HepG2 (cell line): Measurements from ENCODE around the gene NOTCH4. TPM values are rescaled to one million over a fixed set of nuclear protein-coding genes. Genes with fewer than 3 reads are reported as not detected.

Source experiments
- FOXC1 ChIP-seq: sonication (generic); formaldehyde crosslinking; IDR thresholded peaks from 2 replicates; pipeline ENCODE4 v1.8.0; 2022; ENCODE audit warnings: mild to moderate bottlenecking, missing genetic modification reagents, borderline replicate concordance
- IRF2 ChIP-seq: IDR thresholded peaks from 2 replicates; pipeline ENCODE4 v1.6.1; 2018; ENCODE audit warnings: missing genetic modification reagents, missing compliant biosample characterization
- NFE2L1 ChIP-seq: sonication (generic); formaldehyde crosslinking; IDR thresholded peaks from 2 replicates; pipeline ENCODE4 v1.4.0; 2020; ENCODE audit warnings: missing genetic modification reagents, mild to moderate bottlenecking, borderline replicate concordance
- PLRG1 ChIP-seq: fragments of 450-650 bp; conservative IDR thresholded peaks from 2 replicates; pipeline ENCODE4 v1.6.1; 2016
- SMARCC2 ChIP-seq: fragments of 450-650 bp; IDR thresholded peaks from 2 replicates; pipeline ENCODE4 v1.6.1; 2017; ENCODE audit warnings: antibody characterized with exemption, mild to moderate bottlenecking
- TBX2 ChIP-seq: sonication (generic); formaldehyde crosslinking; IDR thresholded peaks from 2 replicates; pipeline ENCODE4 v1.5.0; 2020; ENCODE audit warnings: missing genetic modification reagents, mild to moderate bottlenecking, borderline replicate concordance
- TCF7L2 ChIP-seq: IDR thresholded peaks from 2 replicates; pipeline ENCODE4 v1.6.1; 2011; ENCODE audit warnings: mild to moderate bottlenecking, low read depth, low read length, moderate library complexity
- TEAD2 ChIP-seq: sonication (generic); formaldehyde crosslinking; IDR thresholded peaks from 2 replicates; pipeline ENCODE4 v1.9.0; 2021; ENCODE audit warnings: missing genetic modification reagents
- ZBTB1 ChIP-seq: sonication (generic); formaldehyde crosslinking; IDR thresholded peaks from 2 replicates; pipeline ENCODE4 v1.4.0; 2020; ENCODE audit warnings: missing genetic modification reagents, borderline replicate concordance
- ZMYM2 ChIP-seq: sonication (generic); formaldehyde crosslinking; IDR thresholded peaks from 2 replicates; pipeline ENCODE4 v1.8.0; 2022; ENCODE audit warnings: mild to moderate bottlenecking, missing genetic modification reagents
- ZNF329 ChIP-seq: sonication (generic); formaldehyde crosslinking; IDR thresholded peaks from 2 replicates; pipeline ENCODE4 v1.9.0; 2021; ENCODE audit warnings: low read depth, mild to moderate bottlenecking, missing genetic modification reagents
- ZNF501 ChIP-seq: sonication (generic); formaldehyde crosslinking; IDR thresholded peaks from 2 replicates; pipeline ENCODE4 v1.5.1; 2020; ENCODE audit warnings: mild to moderate bottlenecking, moderate library complexity, missing genetic modification reagents
- ZNF605 ChIP-seq: sonication (generic); formaldehyde crosslinking; IDR thresholded peaks from 2 replicates; pipeline ENCODE4 v1.8.0; 2022; ENCODE audit warnings: mild to moderate bottlenecking, missing genetic modification reagents
- ZNF629 ChIP-seq: sonication (generic); formaldehyde crosslinking; conservative IDR thresholded peaks from 2 replicates; pipeline ENCODE4 v1.5.0; 2020; ENCODE audit warnings: missing genetic modification reagents
- ZSCAN31 ChIP-seq: sonication (generic); formaldehyde crosslinking; IDR thresholded peaks from 2 replicates; pipeline ENCODE4 v1.5.0; 2020; ENCODE audit warnings: low read depth, mild to moderate bottlenecking, missing genetic modification reagents
- polyA plus RNA-seq, 8 experiments: library from polyadenylated mRNA; depleted of rRNA in 3 of 8; stranded (reverse) in 7 of 8; unstranded in 1 of 8; fragments of >200 nt; fragmentation: Illumina TruSeq in 4 of 8; extraction: Trizol in 4 of 8; gene quantifications; 2 replicates each; pipeline versions ENCODE4 v1.2.1 to v1.2.3, GENCODE V29; 2011 to 2016; ENCODE audit warnings: low read depth in 4 of 8, missing spikeins in 1 of 8, mixed read lengths in 1 of 8; ENCODE audit not compliant: insufficient read depth in 1 of 8
- total RNA-seq, 5 experiments: library from RNA; depleted of rRNA; stranded (reverse); fragments of >200 nt; fragmentation: Illumina TruSeq; extraction: Trizol; gene quantifications; 2 replicates each; pipeline ENCODE4 v1.2.3, GENCODE V29; 2016; ENCODE audit warnings: low read depth in 1 of 5
- TF ChIP-seq, protein P1 (sequence below): sonication (generic); formaldehyde crosslinking; IDR thresholded peaks from 2 replicates; pipeline ENCODE4 v1.4.0; 2020; ENCODE audit warnings: mild to moderate bottlenecking, missing genetic modification reagents
- TF ChIP-seq, protein P2 (sequence below): sonication (generic); formaldehyde crosslinking; IDR thresholded peaks from 2 replicates; pipeline ENCODE4 v1.9.0; 2021; ENCODE audit warnings: missing genetic modification reagents, mild to moderate bottlenecking, borderline replicate concordance
- TF ChIP-seq, protein P3 (sequence below): sonication (generic); formaldehyde crosslinking; conservative IDR thresholded peaks from 2 replicates; pipeline ENCODE4 v1.4.0; 2020; ENCODE audit warnings: mild to moderate bottlenecking, missing genetic modification reagents, moderate library complexity
- TF ChIP-seq, protein P4 (sequence below): sonication (generic); formaldehyde crosslinking; IDR thresholded peaks from 2 replicates; pipeline ENCODE4 v1.9.0; 2022; ENCODE audit warnings: missing genetic modification reagents, mild to moderate bottlenecking, borderline replicate concordance
- TF ChIP-seq, protein P5 (sequence below): sonication (generic); formaldehyde crosslinking; IDR thresholded peaks from 2 replicates; pipeline ENCODE4 v1.8.1; 2023; ENCODE audit warnings: mild to moderate bottlenecking, moderate library complexity, missing genetic modification reagents

NOTCH4 gene
- total and polyA plus RNA-seq, 2 of the 13 experiments (the other 11 are each of a cell fraction or from before 2014, with no cell fraction given) = 0.51 to 0.83 TPM

DNA sequence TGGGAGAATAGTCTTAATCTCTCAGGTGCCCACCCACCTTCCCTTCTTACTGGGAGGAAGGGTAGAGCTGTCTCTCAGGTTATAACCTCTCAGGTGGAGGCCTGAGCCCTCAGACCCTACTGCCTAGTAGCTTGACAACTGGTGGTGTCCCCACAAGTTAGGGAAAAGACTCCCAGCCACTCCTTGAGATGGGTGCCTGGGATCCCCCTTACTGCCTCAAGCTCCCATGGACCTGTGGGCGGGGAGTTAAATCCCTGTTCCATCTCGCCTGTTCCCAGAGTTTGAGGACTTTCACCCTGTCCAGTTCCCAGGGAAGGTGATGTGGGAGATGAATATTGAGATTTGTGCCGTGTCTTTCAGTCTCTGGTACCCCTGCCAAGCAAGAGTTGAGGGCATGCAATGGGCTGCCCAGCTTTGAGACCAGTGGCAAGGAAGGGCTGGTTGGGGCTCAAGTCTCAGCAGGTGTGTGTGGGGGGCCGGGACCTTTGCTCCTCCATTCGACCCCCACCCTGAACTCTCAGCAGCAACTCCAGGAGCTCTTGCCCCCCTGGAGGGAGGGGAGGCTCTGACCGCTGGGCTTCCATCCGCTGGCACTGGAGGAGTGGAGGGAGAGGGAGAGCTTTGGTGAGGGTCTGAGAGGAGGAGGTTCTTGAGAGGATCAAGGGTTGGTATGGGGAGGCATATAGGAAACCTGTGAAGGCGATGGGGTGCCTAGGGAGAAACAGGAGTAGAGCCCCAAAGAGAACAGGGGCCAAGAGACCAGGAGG lies 32.8 kb downstream of the NOTCH4 start (continued):
- TF ChIP-seq, protein P1, sequence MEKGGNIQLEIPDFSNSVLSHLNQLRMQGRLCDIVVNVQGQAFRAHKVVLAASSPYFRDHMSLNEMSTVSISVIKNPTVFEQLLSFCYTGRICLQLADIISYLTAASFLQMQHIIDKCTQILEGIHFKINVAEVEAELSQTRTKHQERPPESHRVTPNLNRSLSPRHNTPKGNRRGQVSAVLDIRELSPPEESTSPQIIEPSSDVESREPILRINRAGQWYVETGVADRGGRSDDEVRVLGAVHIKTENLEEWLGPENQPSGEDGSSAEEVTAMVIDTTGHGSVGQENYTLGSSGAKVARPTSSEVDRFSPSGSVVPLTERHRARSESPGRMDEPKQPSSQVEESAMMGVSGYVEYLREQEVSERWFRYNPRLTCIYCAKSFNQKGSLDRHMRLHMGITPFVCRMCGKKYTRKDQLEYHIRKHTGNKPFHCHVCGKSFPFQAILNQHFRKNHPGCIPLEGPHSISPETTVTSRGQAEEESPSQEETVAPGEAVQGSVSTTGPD (CRISPR knock-in tag) = no peak
- TF ChIP-seq TBX2 (CRISPR knock-in tag) (0 out of 2 replicates have a peak, but pooled peaks have one; percentile 35), IRF2 (0 out of 2 replicates have a peak, but pooled peaks have one; percentile 5), ZNF501 (CRISPR knock-in tag) (no peak), ZNF329 (CRISPR knock-in tag) (no peak), TEAD2 (CRISPR knock-in tag) (no peak), ZBTB1 (CRISPR knock-in tag) (no peak), TCF7L2 (no peak), ZMYM2 (CRISPR knock-in tag) (no peak), FOXC1 (CRISPR knock-in tag) (no peak), ZSCAN31 (no peak), SMARCC2 (no peak), ZNF629 (CRISPR knock-in tag) (no peak), NFE2L1 (CRISPR knock-in tag) (no peak), PLRG1 (no peak), ZNF605 (CRISPR knock-in tag) (no peak)
- TF ChIP-seq, protein P2, sequence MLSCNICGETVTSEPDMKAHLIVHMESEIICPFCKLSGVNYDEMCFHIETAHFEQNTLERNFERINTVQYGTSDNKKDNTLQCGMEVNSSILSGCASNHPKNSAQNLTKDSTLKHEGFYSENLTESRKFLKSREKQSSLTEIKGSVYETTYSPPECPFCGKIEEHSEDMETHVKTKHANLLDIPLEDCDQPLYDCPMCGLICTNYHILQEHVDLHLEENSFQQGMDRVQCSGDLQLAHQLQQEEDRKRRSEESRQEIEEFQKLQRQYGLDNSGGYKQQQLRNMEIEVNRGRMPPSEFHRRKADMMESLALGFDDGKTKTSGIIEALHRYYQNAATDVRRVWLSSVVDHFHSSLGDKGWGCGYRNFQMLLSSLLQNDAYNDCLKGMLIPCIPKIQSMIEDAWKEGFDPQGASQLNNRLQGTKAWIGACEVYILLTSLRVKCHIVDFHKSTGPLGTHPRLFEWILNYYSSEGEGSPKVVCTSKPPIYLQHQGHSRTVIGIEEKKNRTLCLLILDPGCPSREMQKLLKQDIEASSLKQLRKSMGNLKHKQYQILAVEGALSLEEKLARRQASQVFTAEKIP (CRISPR knock-in tag) = no peak
- TF ChIP-seq, protein P3, sequence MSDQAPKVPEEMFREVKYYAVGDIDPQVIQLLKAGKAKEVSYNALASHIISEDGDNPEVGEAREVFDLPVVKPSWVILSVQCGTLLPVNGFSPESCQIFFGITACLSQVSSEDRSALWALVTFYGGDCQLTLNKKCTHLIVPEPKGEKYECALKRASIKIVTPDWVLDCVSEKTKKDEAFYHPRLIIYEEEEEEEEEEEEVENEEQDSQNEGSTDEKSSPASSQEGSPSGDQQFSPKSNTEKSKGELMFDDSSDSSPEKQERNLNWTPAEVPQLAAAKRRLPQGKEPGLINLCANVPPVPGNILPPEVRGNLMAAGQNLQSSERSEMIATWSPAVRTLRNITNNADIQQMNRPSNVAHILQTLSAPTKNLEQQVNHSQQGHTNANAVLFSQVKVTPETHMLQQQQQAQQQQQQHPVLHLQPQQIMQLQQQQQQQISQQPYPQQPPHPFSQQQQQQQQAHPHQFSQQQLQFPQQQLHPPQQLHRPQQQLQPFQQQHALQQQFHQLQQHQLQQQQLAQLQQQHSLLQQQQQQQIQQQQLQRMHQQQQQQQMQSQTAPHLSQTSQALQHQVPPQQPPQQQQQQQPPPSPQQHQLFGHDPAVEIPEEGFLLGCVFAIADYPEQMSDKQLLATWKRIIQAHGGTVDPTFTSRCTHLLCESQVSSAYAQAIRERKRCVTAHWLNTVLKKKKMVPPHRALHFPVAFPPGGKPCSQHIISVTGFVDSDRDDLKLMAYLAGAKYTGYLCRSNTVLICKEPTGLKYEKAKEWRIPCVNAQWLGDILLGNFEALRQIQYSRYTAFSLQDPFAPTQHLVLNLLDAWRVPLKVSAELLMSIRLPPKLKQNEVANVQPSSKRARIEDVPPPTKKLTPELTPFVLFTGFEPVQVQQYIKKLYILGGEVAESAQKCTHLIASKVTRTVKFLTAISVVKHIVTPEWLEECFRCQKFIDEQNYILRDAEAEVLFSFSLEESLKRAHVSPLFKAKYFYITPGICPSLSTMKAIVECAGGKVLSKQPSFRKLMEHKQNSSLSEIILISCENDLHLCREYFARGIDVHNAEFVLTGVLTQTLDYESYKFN (CRISPR knock-in tag) = no peak
- TF ChIP-seq, protein P4, sequence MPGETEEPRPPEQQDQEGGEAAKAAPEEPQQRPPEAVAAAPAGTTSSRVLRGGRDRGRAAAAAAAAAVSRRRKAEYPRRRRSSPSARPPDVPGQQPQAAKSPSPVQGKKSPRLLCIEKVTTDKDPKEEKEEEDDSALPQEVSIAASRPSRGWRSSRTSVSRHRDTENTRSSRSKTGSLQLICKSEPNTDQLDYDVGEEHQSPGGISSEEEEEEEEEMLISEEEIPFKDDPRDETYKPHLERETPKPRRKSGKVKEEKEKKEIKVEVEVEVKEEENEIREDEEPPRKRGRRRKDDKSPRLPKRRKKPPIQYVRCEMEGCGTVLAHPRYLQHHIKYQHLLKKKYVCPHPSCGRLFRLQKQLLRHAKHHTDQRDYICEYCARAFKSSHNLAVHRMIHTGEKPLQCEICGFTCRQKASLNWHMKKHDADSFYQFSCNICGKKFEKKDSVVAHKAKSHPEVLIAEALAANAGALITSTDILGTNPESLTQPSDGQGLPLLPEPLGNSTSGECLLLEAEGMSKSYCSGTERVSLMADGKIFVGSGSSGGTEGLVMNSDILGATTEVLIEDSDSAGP (CRISPR knock-in tag) = peak; percentile 44; the same call in 1 of the 2 replicates
- TF ChIP-seq, protein P5, sequence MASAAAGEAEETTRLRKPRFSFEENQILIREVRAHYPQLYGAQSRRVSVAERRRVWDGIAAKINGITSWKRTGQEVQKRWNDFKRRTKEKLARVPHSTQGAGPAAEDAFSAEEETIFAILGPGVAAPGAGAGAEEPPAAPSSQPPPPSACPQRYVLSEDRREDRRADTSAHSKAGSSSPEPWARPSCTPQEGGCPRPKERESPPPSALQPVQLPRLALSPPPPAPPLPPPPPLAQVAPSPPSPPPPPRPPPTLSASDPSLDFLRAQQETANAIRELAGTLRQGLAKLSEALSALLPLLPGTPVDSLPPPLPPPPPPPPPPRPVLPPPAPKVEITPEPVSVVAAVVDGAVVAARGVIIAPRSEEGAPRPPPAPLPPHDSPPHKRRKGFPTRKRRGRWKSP (CRISPR knock-in tag) = 0 out of 2 replicates have a peak, but pooled peaks have one; percentile 2
